Measurements from ENCODE around the gene TMEM107.
"Not testable (repeated sequence)": the region's sequence is repeated elsewhere in the genome, so short reads cannot be mapped to it uniquely, and the experiment has no call there.

Gene TMEM107

GRCh38 chr17:8189041-8189710 lies 13.0 kb upstream of the TMEM107 start:
- peak; percentile 26 for DNase-seq

DNA sequence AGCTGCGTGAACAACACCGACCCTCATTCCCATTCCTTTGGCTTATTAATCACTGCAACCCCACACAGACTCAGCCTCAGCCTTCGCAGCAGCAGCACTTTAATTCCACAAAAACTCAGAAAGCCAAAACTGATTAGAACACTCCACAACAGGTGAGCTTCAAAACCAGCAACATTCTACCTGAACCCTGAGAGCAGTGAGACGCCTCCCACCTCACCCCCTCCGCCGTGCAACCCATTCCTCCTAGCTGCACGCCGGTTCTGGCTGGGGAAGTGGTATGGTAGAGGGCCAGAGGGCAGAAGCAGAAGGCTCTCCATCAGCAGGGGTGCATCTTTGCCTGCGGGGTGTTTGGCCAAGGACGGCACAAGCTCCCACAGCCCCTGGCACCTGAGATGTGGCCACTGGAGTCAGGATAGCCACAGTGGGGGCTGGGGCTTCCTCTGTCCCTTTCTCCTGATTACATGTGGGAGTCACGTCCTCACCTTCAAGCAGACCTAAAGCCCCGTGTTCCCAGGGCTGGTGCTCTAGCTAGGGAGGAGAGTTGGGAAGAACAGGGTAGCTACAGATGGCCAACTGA lies 12.2 kb upstream of the TMEM107 start:
- no peak for DNase-seq

GRCh38 chr17:8187517-8188262 lies 11.5 kb upstream of the TMEM107 start:
- peak; percentile 87 for DNase-seq

GRCh38 chr17:8186787-8187516 lies 10.8 kb upstream of the TMEM107 start:
- DNase-seq = peak; percentile 90

GRCh38 chr17:8186446-8186786 lies 10.2 kb upstream of the TMEM107 start:
- DNase-seq = no peak

DNA sequence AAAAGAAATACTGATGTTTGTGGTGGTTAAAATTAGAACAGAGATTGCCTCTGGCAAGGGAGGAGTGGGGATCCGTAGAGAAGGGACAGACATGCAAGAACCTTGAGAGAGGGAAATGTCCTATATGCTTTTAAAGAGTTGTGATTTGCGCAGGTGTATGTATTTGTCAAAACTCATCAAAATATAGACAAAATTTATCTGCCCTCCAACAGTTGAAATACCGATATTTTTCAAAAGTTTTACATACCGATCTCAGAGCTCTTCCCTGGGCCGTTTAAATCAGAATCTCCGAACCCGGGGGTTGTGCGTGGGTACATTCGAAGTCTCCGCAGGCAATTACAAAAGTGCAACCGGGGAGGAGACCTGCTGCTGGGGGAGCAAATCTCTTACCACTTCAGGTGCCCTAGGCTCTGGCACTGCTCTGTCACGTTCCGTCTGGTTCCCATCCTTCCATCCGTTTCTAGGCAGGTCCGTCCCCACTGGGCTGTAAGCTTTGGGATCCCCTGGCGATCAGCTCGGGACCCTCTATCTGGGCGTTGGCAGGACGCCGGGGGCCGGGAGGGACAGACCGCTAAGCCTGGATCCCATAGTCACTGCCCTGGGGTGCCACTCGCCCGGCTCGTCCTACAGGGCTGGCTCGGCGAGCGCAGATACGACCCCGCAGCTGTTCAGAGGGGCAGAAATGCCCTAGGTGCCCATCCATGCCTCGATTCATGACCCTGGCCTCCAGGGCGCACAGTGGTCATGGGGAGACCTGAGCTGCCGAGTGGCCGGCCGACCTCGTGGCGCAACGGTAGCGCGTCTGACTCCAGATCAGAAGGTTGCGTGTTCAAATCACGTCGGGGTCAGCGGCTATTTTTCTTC lies 9.6 kb upstream of the TMEM107 start:
- peak; percentile 87 for DNase-seq

- DNase-seq = no peak
Measured at GRCh38 chr17:8176998-8177731, 985 bp upstream of the TMEM107 start.

DNA sequence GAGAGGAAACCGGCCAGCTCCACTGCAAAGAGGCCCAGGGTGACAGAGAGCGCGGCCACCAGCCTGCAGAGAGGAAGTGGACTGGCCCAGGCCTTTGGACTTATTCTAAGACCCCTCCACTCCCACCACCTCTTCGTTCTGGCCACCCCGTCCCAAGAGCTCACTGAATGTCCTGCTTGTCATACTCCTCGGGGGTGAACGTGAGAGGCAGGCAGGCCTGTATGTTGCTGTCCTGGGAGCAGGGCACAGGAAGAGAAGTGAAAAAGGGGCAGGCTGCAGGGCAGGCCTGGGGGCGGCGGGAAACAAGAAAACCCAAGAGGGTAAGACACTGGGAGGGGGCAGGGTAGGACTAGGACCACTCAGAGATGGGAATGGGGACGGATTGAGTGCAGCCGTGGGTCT lies 384 bp downstream of the TMEM107 start:
- DNase-seq = no peak

DNA sequence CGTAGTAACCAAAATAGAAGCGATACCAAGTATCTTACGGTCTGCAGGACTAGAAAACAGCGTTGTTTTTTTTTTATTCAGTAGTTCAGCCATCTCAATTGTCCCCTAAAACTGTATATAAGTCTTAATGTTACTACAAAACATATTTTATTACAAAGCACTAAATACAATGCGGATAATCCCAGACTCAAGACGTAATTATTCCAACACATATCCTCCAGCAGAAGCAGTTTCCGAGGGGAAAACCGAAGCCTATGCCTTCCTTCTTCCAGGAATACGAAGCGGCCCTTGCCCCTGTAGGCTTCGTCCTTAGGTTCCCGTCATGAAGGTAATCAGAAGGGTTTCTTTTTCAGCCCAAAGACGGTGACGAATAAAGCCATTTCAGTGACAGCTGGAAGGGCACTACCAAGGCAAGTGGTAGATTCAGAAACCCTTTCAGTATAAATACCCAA lies 2.3 kb downstream of the TMEM107 start:
- no peak for DNase-seq

DNA sequence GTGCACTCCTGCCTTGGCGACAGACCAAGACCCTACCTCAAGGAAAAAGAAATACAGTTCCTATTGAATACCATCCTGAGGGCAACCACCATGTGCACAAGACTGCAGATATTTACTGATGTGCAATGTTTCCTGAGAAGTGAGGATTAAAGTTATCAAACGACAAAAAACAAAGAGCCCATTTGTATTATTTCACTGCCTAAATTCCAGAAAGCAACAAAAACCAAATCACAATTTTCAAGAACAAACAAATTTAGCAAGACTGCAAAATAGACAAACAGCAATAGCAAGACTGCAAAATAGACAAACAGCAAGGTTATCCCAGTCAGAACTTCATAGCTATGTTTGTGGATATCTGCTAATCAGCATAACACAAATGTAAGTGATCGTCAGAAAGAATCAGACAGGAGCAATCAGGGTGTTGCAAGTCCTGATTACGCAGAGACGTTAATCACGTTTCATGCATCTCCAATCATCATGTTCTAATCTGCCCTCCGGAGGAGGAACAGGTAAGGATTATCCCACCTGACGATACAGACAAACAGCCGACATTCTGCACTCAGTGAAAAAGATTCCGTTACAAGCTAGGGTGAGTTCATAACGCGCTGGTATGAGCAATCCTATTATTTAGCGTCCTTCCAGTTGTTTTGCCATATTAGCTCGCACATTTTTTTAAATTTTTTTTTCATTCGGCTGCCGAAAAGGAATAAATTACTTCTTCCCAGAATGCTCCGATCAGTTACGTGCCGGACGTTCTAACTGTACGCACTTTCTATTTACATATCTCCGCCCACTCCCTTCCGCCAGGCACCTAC lies 2.9 kb downstream of the TMEM107 start:
- DNase-seq = peak; percentile 81

DNA sequence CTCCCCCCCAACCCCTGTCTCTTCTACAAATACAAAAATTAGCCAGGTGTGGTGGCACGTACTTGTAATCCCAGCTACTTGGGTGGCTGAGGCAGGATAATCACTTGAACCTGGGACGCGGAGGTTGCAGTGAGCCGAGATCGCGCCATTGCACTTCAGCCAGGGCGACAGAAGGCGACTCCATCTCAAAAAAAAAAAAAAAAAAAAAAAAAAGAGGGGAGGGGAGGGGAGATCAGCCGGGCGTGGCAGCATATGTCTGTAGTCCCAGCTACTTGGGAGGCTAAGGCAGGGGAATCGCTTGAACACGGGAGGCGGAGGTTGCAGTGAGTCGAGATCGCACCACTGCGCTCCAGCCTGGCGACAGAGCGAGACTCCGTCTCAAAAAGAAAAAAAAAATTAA lies 6.0 kb downstream of the TMEM107 start:
- not testable (repeated sequence) for DNase-seq

- no peak for DNase-seq
Measured at GRCh38 chr17:8167526-8167925, 8.7 kb downstream of the TMEM107 start.

DNA sequence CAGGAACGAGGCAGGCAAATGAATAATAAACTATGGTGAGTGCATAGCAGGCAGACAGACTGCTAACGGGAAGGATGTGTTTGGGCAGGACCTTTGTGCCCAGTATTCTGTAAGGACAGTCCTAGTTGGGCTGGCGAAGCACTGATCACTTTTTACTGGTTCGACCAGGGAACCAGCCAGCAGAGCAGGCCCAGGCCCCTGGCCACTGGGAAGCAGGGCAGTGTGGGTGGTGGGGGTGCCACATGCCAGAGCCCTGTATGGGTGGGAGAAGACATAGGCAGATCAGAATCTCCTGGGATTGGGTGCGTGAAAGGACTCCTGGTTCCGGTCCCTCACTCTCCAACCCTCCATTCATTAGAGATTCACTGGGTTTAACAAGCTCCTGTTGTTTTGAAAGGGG lies 9.4 kb downstream of the TMEM107 start:
- no peak for DNase-seq

DNA sequence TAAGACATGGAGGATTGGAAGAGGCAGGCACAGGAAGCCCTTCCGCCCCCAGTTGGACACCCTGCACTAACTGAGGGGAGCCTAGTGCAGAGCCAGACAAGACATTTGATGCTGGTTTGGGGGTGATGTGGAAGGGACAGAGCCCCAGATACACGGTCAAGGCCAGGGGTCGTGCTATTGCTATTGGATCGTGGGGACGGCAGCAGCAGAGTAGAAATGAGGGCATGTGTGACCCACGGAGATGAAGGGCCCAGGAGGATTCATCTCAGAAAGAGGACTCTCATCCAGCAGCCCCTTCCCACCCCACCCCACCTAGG lies 11.4 kb downstream of the TMEM107 start:
- DNase-seq = no peak

- peak; percentile 60 for DNase-seq
Measured at GRCh38 chr17:8163978-8164814, 12.0 kb downstream of the TMEM107 start.

DNA sequence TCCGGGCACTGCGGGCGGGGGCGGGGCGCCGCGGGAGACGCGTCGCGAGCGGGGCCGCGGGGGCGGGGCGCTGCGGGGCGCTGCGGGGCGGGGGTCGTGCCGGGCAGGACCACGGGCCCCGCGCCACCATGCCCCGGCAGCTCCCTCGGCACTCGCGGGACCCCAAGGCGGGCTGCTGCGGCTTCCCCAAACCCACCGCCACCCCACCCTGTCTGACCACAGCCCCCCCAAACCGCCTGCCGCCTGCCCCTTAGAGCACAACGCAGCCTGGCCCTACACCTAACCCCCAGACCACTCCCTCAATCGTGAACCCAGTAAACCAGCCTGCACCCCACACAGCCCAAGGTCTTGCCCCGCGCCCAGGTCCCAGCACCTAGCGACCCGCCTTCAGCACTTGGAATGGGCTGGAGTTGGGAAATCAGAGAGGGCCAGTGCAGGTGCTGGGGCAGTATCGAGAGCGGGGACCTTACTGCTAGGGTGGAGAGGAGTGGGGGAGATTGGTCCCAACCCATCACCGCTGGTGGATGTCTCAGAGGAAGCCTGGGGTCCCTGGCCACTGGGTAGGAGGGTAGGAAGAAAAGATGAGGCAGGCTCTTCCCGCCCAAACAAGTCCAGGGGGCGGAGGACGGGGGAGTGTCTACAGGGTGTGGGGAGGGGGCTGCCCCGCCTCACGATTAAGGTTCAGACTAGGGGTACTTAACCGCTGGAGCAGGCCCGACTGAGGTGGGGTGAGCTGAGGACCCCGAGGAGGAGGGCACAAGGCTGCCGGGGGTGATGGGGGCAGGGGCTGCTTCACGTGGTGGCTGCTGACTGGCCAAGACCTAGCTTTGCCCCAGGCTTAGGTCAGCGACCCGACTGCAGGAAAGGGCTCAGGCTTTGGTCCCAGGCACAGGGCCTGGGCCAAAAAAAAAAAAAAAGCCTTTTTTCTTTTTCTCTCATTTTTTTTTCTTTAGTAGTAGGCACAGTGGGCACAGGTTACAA lies 12.9 kb downstream of the TMEM107 start:
- no peak for DNase-seq

- DNase-seq = peak; percentile 88
Measured at GRCh38 chr17:8162233-8162996, 13.8 kb downstream of the TMEM107 start, which contains the start of gene VAMP2. TSS of gene VAMP2 (minus strand) at chr17:8162948. CDS start at chr17:8162879, 69 bp downstream.

Data from activated naive CD4-positive, alpha-beta T cell treated with anti-CD3 and anti-CD28 coated beads, Interleukin-2, amount 50 U/mL, for 16 hours (primary cell).